GM18502 (cell line): ENCODE measurements around the gene HILPDA.
A peak's percentile ranks its signal among the peaks of the same experiment; 100 is the strongest.
"Not testable (repeated sequence)": the region's sequence is repeated elsewhere in the genome, so short reads cannot be mapped to it uniquely, and the experiment has no call there.

Experiments used
- ATAC-seq: cut with Tn5 transposase; IDR thresholded peaks from one replicate; pipeline ENCODE4 v1.9.1; 2021; ENCODE audit warnings: mild to moderate bottlenecking; ENCODE audit not compliant: unreplicated experiment, poor library complexity

The HILPDA gene

DNA sequence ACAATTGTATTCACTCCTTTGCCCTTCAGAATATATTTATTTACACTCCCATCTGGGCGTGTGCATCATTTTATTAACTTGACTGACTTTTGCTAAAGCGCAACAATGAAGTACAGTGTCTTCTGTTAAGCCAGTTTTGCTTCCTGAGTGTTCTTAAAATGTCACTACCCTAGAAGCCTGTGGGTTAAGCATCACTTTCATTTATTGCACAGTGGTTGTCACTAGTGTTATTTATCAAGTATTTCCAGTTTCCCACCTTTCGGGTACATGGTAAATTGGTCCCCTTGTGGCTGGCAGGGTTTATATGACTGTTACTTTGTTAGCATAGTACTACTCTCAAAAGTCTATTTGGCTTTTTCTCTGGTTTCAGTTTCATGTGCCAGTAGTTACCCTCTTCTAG, 3.3 kb downstream of the HILPDA start:
- ATAC-seq = peak; percentile 29

DNA sequence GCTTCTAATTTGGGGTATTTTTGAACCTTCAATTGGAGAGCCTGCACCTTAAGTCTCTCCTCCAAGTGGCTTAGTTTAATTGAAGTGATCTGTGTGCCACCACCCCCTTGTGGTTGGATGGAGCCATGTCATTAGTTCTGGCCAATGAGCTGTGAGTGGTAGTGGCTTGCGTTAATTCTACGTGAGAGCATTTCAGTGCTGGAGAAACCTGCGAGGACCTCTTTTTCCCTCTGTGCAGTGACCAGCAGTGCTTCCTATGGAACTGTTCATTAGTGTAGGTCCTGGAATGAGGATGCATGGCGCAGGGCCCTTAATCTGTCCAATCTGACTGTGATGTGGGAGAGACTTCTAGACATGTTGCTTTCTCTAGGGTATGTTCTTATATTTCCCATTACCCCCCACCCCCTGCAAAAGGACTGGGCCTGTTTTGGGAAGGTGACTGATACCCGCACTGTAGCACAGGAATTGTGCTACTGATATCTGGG, 3.8 kb downstream of the HILPDA start:
- ATAC-seq = peak; percentile 51

GRCh38 chr7:128462460-128462859, 6.8 kb downstream of the HILPDA start:
- ATAC-seq = no peak

GRCh38 chr7:128463345-128463744, 7.7 kb downstream of the HILPDA start:
- not testable (repeated sequence) for ATAC-seq

GRCh38 chr7:128463933-128464332, 8.3 kb downstream of the HILPDA start:
- ATAC-seq = not testable (repeated sequence)

GRCh38 chr7:128466871-128467270, 11.2 kb downstream of the HILPDA start:
- not testable (repeated sequence) for ATAC-seq

GRCh38 chr7:128476402-128477335, 21.0 kb downstream of the HILPDA start, which contains the start of gene METTL2B:
Gene METTL2B, plus strand, starts transcription at chr7:128476748. Its CDS starts 18 bp downstream, at chr7:128476766.
- ATAC-seq = peak; percentile 93

GRCh38 chr7:128477336-128477690, 21.6 kb downstream of the HILPDA start:
- ATAC-seq = not testable (repeated sequence)

- ATAC-seq = not testable (repeated sequence)
These were observed 23.4 kb downstream of the HILPDA start for GRCh38 chr7:128479082-128479481.

GRCh38 chr7:128488134-128488533, 32.5 kb downstream of the HILPDA start:
- ATAC-seq = not testable (repeated sequence)

DNA sequence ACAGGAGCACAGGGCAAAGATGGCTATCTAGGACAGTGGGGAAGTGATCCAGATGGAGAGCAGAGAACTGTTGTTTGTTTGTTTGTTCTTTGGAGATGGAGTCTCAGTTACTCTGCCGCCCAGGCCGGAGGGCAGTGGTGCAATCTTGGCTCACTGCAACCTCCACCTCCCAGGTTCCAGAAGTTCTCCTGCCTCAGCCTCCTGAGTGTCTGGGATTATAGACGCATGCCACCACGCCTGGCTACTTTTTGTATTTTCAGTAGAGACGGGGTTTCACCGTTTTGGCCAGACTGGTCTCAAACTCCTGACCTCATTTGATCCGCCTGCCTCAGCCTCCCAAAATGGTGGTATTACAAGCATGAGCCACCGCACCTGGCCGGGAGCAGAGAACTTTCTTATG, 41.7 kb downstream of the HILPDA start:
- no peak for ATAC-seq

- not testable (repeated sequence) for ATAC-seq
These were observed 49.7 kb downstream of the HILPDA start for GRCh38 chr7:128505416-128505815.

GRCh38 chr7:128506819-128507218, 51.1 kb downstream of the HILPDA start:
- ATAC-seq = peak; percentile 51

GRCh38 chr7:128507321-128507993, 51.8 kb downstream of the HILPDA start:
- ATAC-seq = peak; percentile 48
